ENCODE results near the gene LIMS1. TPM values are rescaled to one million over a fixed set of nuclear protein-coding genes. Genes with fewer than 3 reads are reported as not detected.
A peak's percentile ranks its signal among the peaks of the same experiment; 100 is the strongest.

Gene LIMS1
- total RNA-seq, 1 experiment from 2014 or later, result 70.9 TPM

DNA sequence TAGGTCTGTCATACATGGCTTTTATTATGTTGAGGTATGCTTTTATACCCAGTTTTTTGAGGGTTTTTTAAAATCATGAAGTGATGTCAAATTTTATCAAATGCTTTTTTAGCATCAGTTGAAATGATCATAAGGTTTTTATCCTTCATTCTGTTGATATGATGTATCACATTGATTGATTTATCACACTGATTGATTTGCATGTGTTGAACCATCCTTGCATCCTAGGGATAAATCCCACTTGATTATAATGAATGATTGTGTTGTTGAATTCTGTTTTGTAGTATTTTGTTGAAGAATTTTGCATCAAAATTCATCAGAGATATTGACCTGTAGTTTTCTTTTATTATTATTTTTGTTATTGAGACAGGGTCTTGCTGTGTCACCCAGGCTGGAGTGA is 68.2 kb downstream of the LIMS1 start:
- CTCF ChIA-PET, result interaction anchor here (5.8 kb wide), 1 partner anchor 34 kb away, joined by 121 read pairs; no protein-coding TSS in a partner anchor
- H3K36me3 Mint-ChIP-seq (ENCODE audit: insufficient read depth, unreplicated experiment), result peaks cover 18% of the 10 kb centered on the region
- intact Hi-C loops (cut with micrococcal nuclease), result no loop called here
- peaks cover 11% of the 10 kb centered on the region for H3K4me1 Mint-ChIP-seq (ENCODE audit: insufficient read depth, unreplicated experiment)
- POLR2A ChIA-PET, result no interaction called here
- peaks cover 8% of the 10 kb centered on the region for H3K9me3 Mint-ChIP-seq (ENCODE audit: unreplicated experiment)
- H3K4me3 Mint-ChIP-seq (ENCODE audit: unreplicated experiment), result no peak overlapping the region
- H3K27ac Mint-ChIP-seq (ENCODE audit: low read depth, unreplicated experiment), result no peak overlapping the region
- no peaks in the 10 kb centered on the region for H3K27me3 Mint-ChIP-seq (ENCODE audit: insufficient read depth, unreplicated experiment)
- TF ChIP-seq, protein P1, sequence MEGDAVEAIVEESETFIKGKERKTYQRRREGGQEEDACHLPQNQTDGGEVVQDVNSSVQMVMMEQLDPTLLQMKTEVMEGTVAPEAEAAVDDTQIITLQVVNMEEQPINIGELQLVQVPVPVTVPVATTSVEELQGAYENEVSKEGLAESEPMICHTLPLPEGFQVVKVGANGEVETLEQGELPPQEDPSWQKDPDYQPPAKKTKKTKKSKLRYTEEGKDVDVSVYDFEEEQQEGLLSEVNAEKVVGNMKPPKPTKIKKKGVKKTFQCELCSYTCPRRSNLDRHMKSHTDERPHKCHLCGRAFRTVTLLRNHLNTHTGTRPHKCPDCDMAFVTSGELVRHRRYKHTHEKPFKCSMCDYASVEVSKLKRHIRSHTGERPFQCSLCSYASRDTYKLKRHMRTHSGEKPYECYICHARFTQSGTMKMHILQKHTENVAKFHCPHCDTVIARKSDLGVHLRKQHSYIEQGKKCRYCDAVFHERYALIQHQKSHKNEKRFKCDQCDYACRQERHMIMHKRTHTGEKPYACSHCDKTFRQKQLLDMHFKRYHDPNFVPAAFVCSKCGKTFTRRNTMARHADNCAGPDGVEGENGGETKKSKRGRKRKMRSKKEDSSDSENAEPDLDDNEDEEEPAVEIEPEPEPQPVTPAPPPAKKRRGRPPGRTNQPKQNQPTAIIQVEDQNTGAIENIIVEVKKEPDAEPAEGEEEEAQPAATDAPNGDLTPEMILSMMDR (IDR thresholded peaks at IDR 0.05; ENCODE audit: unreplicated experiment), result no peak
- no peak for DNase-seq (ENCODE audit: unreplicated experiment)
- BruUV-seq (replicated peaks), result no TSS peak

DNA sequence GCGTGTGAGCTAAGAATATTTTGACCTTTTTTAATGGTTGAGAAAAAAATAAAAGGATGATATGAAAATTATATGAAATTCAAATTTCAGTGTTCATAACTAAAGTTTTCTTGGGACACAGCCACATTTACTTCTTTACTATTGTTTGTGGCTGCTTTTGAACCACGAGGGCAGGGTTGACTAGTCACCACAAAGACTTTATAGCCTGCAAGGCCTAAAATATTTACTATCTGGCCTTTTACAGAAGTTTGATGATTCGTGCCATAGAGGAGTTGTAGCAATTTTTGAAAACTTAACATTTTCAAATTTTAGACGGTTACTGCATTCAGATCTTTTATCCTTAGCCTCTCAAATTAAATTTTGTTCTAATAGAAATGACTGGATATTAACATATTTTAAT is 69.9 kb downstream of the LIMS1 start:
- Mint-ChIP-seq H3K4me3 (ENCODE audit: unreplicated experiment) (no peak overlapping the region), H3K27ac (ENCODE audit: low read depth, unreplicated experiment) (no peak overlapping the region), H3K9me3 (ENCODE audit: unreplicated experiment) (peaks cover 8% of the 10 kb centered on the region), H3K4me1 (ENCODE audit: insufficient read depth, unreplicated experiment) (peaks cover 9% of the 10 kb centered on the region), H3K36me3 (ENCODE audit: insufficient read depth, unreplicated experiment) (peaks cover 10% of the 10 kb centered on the region), H3K27me3 (ENCODE audit: insufficient read depth, unreplicated experiment) (no peaks in the 10 kb centered on the region)
- ChIA-PET POLR2A (interaction anchor here (0.6 to 1.3 kb wide), 4 partner anchors 9 to 229 kb away, joined by 3 to 4 read pairs (median 3); no protein-coding TSS in a partner anchor), CTCF (interaction anchor here (0.9 to 5.8 kb wide), 3 partner anchors 13 to 32 kb away, joined by 3 to 121 read pairs (median 3); no protein-coding TSS in a partner anchor)
- DNase-seq (ENCODE audit: unreplicated experiment), result no peak
- intact Hi-C loops (cut with micrococcal nuclease), result no loop called here
- TF ChIP-seq, protein P1 (IDR thresholded peaks at IDR 0.05; ENCODE audit: unreplicated experiment), result no peak
- no TSS peak for BruUV-seq (replicated peaks)

DNA sequence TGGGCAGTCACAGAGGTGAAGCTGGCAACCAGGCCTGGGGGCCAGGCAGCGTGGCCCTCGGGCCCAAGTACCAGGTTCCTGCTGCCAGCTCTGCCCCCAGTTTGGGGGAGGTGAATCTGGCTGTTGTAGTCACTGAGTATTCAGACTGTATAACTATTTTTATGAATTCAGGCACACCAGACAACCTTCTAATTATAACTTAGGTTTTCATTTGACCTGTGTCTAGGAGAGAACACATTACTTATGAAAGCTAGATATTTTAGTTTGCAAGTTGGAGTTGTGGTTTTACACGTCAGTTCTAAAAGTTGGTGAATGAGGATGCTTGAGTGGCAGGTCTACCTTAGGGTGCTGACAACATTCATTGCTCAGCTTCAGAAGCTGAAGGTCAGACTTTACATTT is 71.7 kb downstream of the LIMS1 start:
- no peak for DNase-seq (ENCODE audit: unreplicated experiment)
- H3K4me3 Mint-ChIP-seq (ENCODE audit: unreplicated experiment), result no peak overlapping the region
- H3K4me1 Mint-ChIP-seq (ENCODE audit: insufficient read depth, unreplicated experiment), result peaks cover 11% of the 10 kb centered on the region
- peaks cover 5% of the 10 kb centered on the region for H3K36me3 Mint-ChIP-seq (ENCODE audit: insufficient read depth, unreplicated experiment)
- intact Hi-C loops (cut with micrococcal nuclease), result no loop called here
- ChIA-PET CTCF (interaction anchor here (0.6 to 5.8 kb wide), 10 partner anchors 9 to 209 kb away, joined by 3 to 121 read pairs (median 4); no protein-coding TSS in a partner anchor), POLR2A (interaction anchor here (0.6 to 1.5 kb wide), 6 partner anchors 10 to 34 kb away, joined by 3 to 7 read pairs (median 4); no protein-coding TSS in a partner anchor)
- no TSS peak for BruUV-seq (replicated peaks)
- TF ChIP-seq, protein P1 (IDR thresholded peaks at IDR 0.05; ENCODE audit: unreplicated experiment), result no peak
- H3K27me3 Mint-ChIP-seq (ENCODE audit: insufficient read depth, unreplicated experiment), result no peaks in the 10 kb centered on the region
- peaks cover 2% of the 10 kb centered on the region for H3K9me3 Mint-ChIP-seq (ENCODE audit: unreplicated experiment)
- H3K27ac Mint-ChIP-seq (ENCODE audit: low read depth, unreplicated experiment), result peak overlapping the region; percentile 2

DNA sequence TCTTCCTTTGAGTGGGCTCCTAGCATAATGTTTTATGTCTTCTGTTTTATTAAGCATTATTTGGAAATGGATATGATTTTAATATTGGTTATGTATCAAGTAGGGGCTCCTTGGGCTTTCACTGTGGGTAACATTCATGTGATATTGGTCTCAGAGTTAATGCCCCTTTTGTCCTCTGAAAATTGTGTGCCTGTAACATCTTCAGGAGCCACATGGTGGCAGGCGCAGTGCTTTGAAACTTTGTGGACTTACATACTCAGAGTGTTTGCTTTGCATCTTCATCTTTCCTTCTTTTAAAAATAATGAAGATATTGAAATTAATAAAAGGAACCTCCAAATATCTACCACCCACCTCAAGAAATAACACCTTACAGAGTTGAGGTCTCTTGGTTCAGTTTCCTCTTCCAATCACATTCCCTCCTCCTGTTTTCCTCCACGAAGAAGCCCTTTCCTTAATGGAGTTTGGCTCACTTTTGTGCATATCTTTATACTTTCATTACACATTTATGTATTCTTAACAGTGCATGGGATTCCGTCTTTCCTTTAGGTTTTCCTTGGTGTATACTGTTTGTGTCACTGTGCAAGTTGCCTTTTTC is 73.5 kb downstream of the LIMS1 start:
- TF ChIP-seq, protein P1 (IDR thresholded peaks at IDR 0.05; ENCODE audit: unreplicated experiment), result peak; percentile 48
- ChIA-PET POLR2A (interaction anchor here (1.5 to 1.6 kb wide), 2 partner anchors 9 to 28 kb away, joined by 5 to 6 read pairs; no protein-coding TSS in a partner anchor), CTCF (interaction anchor here (0.7 to 10.3 kb wide), 3 partner anchors 28 to 241 kb away, joined by 3 to 207 read pairs (median 121); no protein-coding TSS in a partner anchor)
- intact Hi-C loops (cut with micrococcal nuclease), result loop anchor here (1.0 kb wide), 1 partner anchor 28 kb away; no protein-coding TSS in a partner anchor
- Mint-ChIP-seq H3K27me3 (ENCODE audit: insufficient read depth, unreplicated experiment) (no peaks in the 10 kb centered on the region), H3K4me1 (ENCODE audit: insufficient read depth, unreplicated experiment) (peaks cover 20% of the 10 kb centered on the region), H3K9me3 (ENCODE audit: unreplicated experiment) (no peaks in the 10 kb centered on the region), H3K36me3 (ENCODE audit: insufficient read depth, unreplicated experiment) (no peaks in the 10 kb centered on the region), H3K4me3 (ENCODE audit: unreplicated experiment) (no peak overlapping the region), H3K27ac (ENCODE audit: low read depth, unreplicated experiment) (peak overlapping the region; percentile 36)
- BruUV-seq (replicated peaks), result no TSS peak
- peak; percentile 48 for DNase-seq (ENCODE audit: unreplicated experiment)

All from MCF 10A (cell line).